ENCODE measurements around the gene FRAS1.
"Not testable (repeated sequence)": the region's sequence is repeated elsewhere in the genome, so short reads cannot be mapped to it uniquely, and the experiment has no call there.

Gene FRAS1

GRCh38 chr4:78218260-78218659 lies 161.1 kb downstream of the FRAS1 start:
- DNase-seq = no peak

DNA sequence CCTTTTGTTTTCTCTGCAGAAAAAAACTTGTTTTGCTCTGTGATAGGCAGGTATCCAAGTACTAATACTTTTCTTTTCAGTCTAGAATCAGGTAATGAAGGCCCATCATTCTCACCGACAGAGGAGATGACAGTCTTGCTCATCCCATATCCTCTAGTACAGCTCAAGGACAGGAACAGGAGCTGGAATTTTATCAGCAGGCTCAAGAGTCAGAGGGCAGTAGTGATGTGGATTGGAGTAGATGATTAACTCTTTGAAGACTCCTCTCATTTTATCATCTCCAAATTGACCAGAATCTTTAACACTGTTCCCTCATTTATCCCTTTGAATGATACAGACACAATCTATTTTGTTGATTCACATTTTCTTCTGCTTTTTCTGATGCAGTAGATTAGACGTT lies 162.7 kb downstream of the FRAS1 start:
- no peak for DNase-seq

DNA sequence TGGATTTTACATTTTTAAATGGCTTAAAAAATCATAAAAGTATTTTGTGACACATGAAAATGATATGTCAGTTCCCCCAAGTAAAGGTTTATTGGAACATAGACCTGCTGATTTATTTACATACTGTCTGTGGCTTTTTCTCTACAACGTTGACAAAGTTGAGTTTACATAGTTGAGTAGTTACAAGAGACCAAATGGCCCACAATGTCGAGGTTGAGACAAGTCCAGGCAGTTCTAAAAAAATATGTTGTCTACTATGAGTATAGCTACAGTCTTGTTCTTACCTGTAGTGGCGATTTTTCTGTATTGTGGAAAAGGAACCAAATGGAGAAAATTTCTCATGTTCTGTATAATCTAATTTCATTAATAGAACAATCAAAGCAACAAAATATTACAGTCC lies 163.2 kb downstream of the FRAS1 start:
- no peak for DNase-seq

- no peak for DNase-seq
Measured at GRCh38 chr4:78222575-78223186, 165.6 kb downstream of the FRAS1 start.

GRCh38 chr4:78225236-78225635 lies 168.1 kb downstream of the FRAS1 start:
- no peak for DNase-seq

DNA sequence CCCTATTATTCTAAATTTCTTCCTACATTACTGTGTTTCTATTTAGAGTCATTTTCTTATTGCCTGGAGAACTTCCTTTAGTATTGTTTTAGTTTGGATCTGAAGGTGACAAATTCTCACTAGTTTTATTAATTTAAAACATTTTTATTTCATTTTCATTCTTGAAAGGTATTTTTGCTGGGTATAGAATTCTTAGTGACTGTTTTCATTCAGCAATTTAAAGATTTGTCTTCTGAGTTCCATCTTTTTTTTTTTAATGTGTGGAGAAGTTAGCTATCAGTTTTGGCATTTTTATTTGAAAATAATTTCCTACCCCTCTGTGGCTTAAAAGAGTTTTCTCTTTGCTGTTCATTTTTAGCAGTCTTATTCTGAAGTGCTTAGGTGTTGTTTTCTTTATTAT lies 169.2 kb downstream of the FRAS1 start:
- DNase-seq = no peak

DNA sequence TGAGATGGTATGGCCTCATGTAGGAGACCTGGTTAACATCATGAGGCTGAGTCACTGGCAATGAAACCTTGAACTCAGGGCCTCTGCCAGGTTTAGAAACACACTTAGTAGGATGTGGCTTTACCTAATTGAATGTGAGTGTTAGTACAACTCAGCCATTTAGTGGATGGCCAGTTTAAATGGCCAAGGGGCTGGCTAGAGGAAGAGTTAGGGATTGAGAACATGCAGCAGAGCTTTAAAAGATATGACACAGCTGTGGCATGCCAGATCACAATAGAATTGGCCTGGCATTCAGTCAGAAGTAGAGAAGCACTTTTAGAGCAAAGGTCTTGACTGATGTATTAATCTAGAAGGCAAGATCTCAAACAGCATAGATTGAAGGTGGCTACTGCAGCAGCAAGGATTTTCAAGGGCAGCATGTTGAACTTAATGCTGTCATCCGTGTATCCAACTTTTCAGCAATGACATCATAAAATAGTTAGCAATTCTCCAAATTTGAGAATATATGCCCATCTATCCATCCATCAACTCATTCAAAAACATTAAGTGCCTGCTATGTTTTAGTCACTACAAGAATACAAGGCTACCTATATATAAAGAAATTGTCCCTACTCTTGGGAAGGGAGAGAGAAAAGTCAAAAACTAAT lies 170.4 kb downstream of the FRAS1 start:
- no peak for DNase-seq

GRCh38 chr4:78235800-78236199 lies 178.7 kb downstream of the FRAS1 start:
- no peak for DNase-seq

- no peak for DNase-seq
Measured at GRCh38 chr4:78237360-78237759, 180.2 kb downstream of the FRAS1 start.

- no peak for DNase-seq
Measured at GRCh38 chr4:78242071-78242470, 184.9 kb downstream of the FRAS1 start.

GRCh38 chr4:78244705-78245485 lies 187.8 kb downstream of the FRAS1 start:
- DNase-seq = no peak

- no peak for DNase-seq
Measured at GRCh38 chr4:78247536-78248285, 190.6 kb downstream of the FRAS1 start.

- no peak for DNase-seq
Measured at GRCh38 chr4:78250500-78250899, 193.4 kb downstream of the FRAS1 start.

GRCh38 chr4:78252773-78253172 lies 195.7 kb downstream of the FRAS1 start:
- DNase-seq = not testable (repeated sequence)

DNA sequence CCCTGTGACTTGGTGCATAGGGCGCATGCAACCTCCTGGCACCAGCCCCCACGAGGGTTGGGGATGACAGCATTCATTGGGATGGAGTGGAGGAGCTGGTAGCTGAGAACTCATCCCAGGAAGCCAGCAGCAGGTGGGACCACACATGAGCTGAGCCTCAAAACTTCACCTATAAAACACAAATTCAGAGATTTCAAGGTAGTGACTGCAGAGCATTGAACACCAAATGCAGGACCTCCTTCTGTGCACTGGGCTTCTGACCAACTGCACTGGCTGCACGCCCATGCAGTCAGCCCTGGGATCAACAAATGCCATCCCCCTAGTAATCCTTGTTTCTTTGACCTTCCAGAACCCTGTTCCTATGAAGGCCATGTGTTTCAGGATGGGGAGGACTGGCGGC lies 197.8 kb downstream of the FRAS1 start:
- no peak for DNase-seq

- no peak for DNase-seq
Measured at GRCh38 chr4:78265006-78265405, 207.9 kb downstream of the FRAS1 start.

- DNase-seq = no peak
Measured at GRCh38 chr4:78267790-78268189, 210.7 kb downstream of the FRAS1 start.

GRCh38 chr4:78268597-78268996 lies 211.5 kb downstream of the FRAS1 start:
- no peak for DNase-seq

DNA sequence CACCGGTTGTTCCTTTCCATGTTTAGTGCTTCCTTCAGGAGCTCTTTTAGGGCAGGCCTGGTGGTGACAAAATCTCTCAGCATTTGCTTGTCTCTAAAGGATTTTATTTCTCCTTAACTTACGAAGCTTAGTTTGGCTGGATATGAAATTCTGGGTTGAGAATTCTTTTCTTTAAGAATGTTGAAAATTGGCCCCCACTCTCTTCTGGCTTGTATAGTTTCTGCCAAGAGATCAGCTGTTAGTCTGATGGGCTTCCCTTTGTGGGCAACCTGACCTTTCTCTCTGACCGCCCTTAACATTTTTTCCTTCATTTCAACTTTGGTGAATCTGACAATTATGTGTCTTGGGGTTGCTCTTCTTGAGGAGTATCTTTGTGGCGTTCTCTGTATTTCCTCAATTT lies 218.3 kb downstream of the FRAS1 start:
- not testable (repeated sequence) for DNase-seq

DNA sequence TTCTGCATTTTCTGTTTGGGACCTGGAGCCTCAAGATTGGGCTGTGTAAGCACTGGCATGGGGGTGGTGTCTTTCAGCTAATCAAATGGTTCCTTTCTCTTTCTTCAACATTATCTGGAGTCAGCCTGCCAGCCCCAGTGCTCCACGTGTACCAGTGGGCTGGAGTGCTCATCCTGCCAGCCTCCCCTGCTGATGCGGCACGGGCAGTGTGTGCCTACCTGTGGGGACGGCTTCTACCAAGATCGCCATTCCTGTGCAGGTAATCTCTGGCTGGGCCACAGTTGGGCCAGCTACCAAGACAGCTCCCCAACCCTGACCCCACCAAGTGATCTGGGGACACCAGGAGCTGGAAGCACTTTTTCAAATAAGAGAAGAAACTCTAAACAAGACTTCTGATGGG lies 229.2 kb downstream of the FRAS1 start:
- no peak for DNase-seq

- DNase-seq = no peak
Measured at GRCh38 chr4:78288327-78288726, 231.2 kb downstream of the FRAS1 start.

DNA sequence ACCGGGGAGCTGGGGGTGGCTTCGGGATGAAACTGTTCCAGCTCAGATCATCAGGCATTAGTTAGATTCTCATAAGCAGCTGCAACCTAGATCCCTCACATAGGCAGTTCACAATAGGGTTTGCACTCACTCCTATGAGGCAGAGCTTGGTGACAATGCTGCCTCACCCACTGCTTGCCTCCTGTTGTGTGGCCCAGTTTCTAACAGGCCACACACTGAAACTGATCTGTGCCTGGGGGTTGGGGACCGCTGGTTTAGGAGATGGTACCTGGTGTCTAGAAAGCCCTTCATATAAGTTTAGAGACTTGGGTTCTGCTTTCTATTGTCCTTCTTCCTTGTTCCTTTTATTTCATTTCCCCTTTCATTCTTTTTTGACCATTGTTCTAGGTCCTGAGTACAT lies 234.2 kb downstream of the FRAS1 start:
- no peak for DNase-seq

DNA sequence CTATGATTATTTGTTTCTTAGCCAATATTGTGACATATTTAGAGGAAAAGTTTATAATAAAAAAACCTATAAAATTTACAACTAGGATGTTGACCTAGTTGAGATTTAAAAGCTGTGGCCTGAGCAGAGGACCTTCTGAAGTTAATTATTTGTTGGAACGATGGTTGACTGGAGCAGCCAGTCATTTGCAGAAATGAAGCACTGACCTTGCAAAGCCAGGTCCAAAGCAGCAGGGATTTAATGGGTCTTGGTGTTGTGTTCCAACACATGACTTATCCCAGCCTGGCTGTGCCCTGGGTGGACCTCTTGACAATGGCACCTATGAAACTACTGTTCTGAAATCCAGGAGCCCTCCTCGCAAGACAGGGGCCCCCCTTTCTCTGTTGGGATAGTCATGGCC lies 235.2 kb downstream of the FRAS1 start:
- no peak for DNase-seq

DNA sequence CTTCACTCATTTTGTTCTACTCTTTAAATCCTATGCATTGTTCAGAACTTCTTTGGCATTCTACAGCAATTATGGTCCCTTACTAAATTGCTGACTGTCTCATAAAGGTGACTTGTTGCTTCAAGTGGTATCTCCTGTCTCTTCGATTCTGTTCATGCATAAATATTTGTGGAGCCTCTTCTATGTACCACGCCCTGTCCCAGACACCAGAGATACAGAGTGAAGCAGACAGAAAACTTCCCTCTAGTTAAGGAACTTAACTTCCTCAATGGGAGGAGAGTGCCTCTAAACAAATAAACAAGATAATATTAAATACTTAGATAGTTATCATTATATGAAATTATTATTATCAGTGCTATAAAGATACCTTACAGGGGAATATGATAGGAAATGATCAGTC lies 235.7 kb downstream of the FRAS1 start:
- DNase-seq = no peak
